Upper lobe of left lung (tissue), 4 donors: ENCODE results near the gene KCNJ14.

Experiments
- CTCF ChIP-seq, 6 experiments: fragments of 450-650 bp in 4 of 6; fragments of 200-600 bp in 2 of 6; sonication (generic) in 2 of 6; IDR thresholded peaks; one replicate each; pipeline ENCODE4 v1.5.1; 2016 to 2019; ENCODE audit warnings: antibody characterized with exemption in 6 of 6
- EP300 ChIP-seq, 4 donors: sonication (generic); formaldehyde crosslinking; IDR thresholded peaks; one replicate each; pipeline ENCODE4 v1.5.1; 2017; ENCODE audit warnings: antibody characterized with exemption in 4 of 4, control low read depth in 2 of 4
- POLR2A ChIP-seq, 4 donors: fragments of 450-650 bp; IDR thresholded peaks; one replicate each; pipeline ENCODE4 v1.5.1; 2016 to 2017; ENCODE audit warnings: antibody characterized with exemption in 4 of 4, mild to moderate bottlenecking in 2 of 4
- POLR2AphosphoS5 ChIP-seq, 2 donors: sonication (generic); formaldehyde crosslinking; IDR thresholded peaks; one replicate each; pipeline ENCODE4 v1.5.1; 2017; ENCODE audit warnings: antibody characterized with exemption in 2 of 2

GRCh38 chr19:48461651-48461981 lies 6.2 kb downstream of the KCNJ14 start:
- TF ChIP-seq CTCF (IDR thresholded peaks at IDR 0.05) (no peak), POLR2A (IDR thresholded peaks at IDR 0.05) (no peak), POLR2AphosphoS5 (IDR thresholded peaks at IDR 0.05) (no peak), EP300 (IDR thresholded peaks at IDR 0.05) (no peak)
